ENCODE measurements around the gene HIPK3.

DNA sequence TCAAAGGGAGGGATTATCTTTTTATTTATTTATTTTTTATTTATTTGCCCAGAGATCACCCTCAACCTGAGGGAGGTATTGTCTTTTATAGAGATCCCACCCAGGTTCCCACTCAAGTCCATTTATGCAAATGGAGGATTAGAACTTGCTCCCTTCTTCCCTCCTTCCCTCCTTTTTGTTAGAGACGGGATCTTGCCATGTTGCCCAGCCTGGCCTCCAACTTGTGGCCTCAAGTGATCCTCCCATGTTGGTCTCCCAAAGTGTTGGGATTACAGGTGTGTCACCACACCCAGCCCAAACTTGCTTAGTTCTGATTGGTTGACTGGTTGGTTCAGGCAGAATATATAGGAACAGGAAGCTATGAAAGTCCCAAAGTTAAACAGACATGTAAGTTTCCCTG lies 51.9 kb downstream of the HIPK3 start:
- TF ChIP-seq POLR2A (IDR thresholded peaks at IDR 0.05; ENCODE audit: low read depth, low read length), result no peak
- TF ChIP-seq, protein P1, sequence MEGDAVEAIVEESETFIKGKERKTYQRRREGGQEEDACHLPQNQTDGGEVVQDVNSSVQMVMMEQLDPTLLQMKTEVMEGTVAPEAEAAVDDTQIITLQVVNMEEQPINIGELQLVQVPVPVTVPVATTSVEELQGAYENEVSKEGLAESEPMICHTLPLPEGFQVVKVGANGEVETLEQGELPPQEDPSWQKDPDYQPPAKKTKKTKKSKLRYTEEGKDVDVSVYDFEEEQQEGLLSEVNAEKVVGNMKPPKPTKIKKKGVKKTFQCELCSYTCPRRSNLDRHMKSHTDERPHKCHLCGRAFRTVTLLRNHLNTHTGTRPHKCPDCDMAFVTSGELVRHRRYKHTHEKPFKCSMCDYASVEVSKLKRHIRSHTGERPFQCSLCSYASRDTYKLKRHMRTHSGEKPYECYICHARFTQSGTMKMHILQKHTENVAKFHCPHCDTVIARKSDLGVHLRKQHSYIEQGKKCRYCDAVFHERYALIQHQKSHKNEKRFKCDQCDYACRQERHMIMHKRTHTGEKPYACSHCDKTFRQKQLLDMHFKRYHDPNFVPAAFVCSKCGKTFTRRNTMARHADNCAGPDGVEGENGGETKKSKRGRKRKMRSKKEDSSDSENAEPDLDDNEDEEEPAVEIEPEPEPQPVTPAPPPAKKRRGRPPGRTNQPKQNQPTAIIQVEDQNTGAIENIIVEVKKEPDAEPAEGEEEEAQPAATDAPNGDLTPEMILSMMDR (IDR thresholded peaks at IDR 0.05; ENCODE audit: extremely low read depth in 1 of 2, insufficient read depth in 1 of 2, low read depth in 1 of 2, low read length in 2 of 2), result no peak
- TF ChIP-seq MYC (IDR thresholded peaks at IDR 0.05; ENCODE audit: low read depth, low read length), result no peak
- no peak for TF ChIP-seq EZH2 (IDR thresholded peaks at IDR 0.05; ENCODE audit: borderline replicate concordance, low read depth, low read length, severe bottlenecking)
- TF ChIP-seq POLR2AphosphoS5 (IDR thresholded peaks at IDR 0.05; ENCODE audit: insufficient read depth, low read depth, low read length), result no peak
- TF ChIP-seq FOS (IDR thresholded peaks at IDR 0.05; ENCODE audit: borderline replicate concordance, insufficient read depth, low read length), result no peak
- TF ChIP-seq MAX (IDR thresholded peaks at IDR 0.05; ENCODE audit: insufficient read depth, insufficient read length), result no peak
